Upper lobe of right lung (tissue), 1 donor: ENCODE results near the gene GAREM2. TPM values are rescaled to one million over a fixed set of nuclear protein-coding genes. Genes with fewer than 3 reads are reported as not detected.

Experiments used
- ATAC-seq: fragments of 200-7000 bp; cut with Tn5 transposase; one replicate; pipeline ENCODE4 v1.9.1; 2020; ENCODE audit warnings: mild to moderate bottlenecking, moderate library complexity
- DNase-seq: peaks from one replicate; pipeline ENCODE4 v3.0.0-alpha.2; 2020
- H3K27ac ChIP-seq: fragments of 200-600 bp; one replicate; pipeline ENCODE4 v1.8.0; 2022
- H3K27me3 ChIP-seq: fragments of 200-600 bp; one replicate; pipeline ENCODE4 v1.8.0; 2022; ENCODE audit warnings: mild to moderate bottlenecking
- H3K36me3 ChIP-seq: fragments of 200-600 bp; one replicate; pipeline ENCODE4 v1.8.0; 2022
- H3K4me1 ChIP-seq: fragments of 200-600 bp; one replicate; pipeline ENCODE4 v1.8.0; 2022
- H3K4me3 ChIP-seq: fragments of 200-600 bp; one replicate; pipeline ENCODE4 v1.8.0; 2022; ENCODE audit warnings: mild to moderate bottlenecking
- H3K9me3 ChIP-seq: fragments of 200-600 bp; one replicate; pipeline ENCODE4 v1.8.0; 2022
- intact Hi-C: fragments of 100-400 bp; cut with DNase I; formaldehyde crosslinking; loops from one replicate; pipeline ENCODE4 v1.11.0; 2022
- long read RNA-seq: library from polyadenylated mRNA; unstranded; transcript quantifications from one replicate; pipeline ENCODE4 v2.0.0, GENCODE V29; 2021
- total RNA-seq: library from RNA; stranded (reverse); fragmentation: NEBNext Ultra II Directional; extraction: Animal tissue kit (Norgen Biotek cat#: 25700); gene quantifications from one replicate; pipeline ENCODE4 v1.2.1, GENCODE V29; 2021
- TF ChIP-seq, protein P1 (sequence below): fragments of 200-600 bp; IDR thresholded peaks from one replicate; pipeline ENCODE4 v1.8.0; 2022; ENCODE audit warnings: antibody characterized with exemption
- donor health status: DM: no; HTN: yes; CAD: no; lungs with severe emphysema.

Gene GAREM2
- total RNA-seq, result 1.9 TPM
- long read RNA-seq, partial matches to known transcripts, result 5 of 5 reads
- long read RNA-seq, other reads (novel, unspliced or antisense), result 0 of 5 reads

DNA sequence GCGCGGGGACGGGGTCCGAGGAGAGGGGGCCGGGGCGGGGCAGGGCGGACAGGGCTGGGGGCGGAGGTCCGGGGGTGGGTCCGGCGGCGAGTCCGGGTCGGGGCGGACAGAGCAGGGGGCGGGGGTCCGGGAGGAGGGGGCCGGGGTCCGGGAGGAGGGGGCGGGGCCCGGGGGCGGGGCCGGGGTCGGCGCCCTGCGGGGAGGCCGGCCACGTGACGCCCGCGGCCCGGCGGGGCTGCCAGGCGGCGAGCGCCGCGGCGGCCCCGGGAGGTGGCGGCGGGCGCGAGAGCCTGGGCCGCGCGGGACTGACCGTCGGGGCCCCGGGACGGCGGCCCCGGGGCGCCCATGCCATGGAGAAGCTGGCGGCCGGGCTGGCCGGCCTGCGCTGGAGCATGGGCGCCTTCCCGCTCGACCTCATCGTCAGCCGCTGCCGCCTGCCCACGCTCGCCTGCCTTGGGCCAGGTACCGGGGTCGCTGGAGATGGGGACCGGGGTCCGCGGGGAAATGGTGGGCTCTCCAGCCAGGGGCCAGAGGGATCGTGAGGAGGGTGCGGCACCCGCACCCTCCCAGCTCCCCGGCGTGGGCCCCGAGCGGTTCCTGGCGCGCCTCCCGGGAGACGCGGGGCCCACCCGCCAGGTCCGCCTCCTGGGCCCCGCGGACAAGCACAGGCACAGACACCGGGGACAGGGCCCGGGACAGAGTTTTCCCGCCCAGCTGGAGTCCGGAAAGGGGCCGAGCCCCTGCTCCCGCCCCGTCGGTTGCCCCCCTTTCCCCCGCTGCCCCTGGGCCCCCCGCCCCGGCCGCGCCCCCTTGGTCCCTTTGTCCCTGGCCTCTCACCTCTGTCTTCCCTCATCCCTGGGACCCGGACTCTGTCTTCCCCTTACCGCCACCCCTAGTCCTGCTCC lies at the start of gene GAREM2:
Gene GAREM2, plus strand, starts transcription at position 218 of the 905 bp plus-strand sequence. Its CDS starts 133 bp downstream, at position 351.
- intact Hi-C loops, result no loop called here
- peaks cover 40% of the 10 kb centered on the region for H3K27me3 ChIP-seq
- DNase-seq (no peak), ATAC-seq (peak; percentile 30)
- H3K9me3 ChIP-seq, result no peaks in the 10 kb centered on the region
- no peaks in the 10 kb centered on the region for H3K36me3 ChIP-seq
- peaks cover 7% of the 10 kb centered on the region for H3K4me1 ChIP-seq
- no peak within 1 kb of the TSS for H3K27ac ChIP-seq
- TF ChIP-seq, protein P1, sequence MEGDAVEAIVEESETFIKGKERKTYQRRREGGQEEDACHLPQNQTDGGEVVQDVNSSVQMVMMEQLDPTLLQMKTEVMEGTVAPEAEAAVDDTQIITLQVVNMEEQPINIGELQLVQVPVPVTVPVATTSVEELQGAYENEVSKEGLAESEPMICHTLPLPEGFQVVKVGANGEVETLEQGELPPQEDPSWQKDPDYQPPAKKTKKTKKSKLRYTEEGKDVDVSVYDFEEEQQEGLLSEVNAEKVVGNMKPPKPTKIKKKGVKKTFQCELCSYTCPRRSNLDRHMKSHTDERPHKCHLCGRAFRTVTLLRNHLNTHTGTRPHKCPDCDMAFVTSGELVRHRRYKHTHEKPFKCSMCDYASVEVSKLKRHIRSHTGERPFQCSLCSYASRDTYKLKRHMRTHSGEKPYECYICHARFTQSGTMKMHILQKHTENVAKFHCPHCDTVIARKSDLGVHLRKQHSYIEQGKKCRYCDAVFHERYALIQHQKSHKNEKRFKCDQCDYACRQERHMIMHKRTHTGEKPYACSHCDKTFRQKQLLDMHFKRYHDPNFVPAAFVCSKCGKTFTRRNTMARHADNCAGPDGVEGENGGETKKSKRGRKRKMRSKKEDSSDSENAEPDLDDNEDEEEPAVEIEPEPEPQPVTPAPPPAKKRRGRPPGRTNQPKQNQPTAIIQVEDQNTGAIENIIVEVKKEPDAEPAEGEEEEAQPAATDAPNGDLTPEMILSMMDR, result no peak
- H3K4me3 ChIP-seq, result peak within 1 kb of the TSS; percentile 34

DNA sequence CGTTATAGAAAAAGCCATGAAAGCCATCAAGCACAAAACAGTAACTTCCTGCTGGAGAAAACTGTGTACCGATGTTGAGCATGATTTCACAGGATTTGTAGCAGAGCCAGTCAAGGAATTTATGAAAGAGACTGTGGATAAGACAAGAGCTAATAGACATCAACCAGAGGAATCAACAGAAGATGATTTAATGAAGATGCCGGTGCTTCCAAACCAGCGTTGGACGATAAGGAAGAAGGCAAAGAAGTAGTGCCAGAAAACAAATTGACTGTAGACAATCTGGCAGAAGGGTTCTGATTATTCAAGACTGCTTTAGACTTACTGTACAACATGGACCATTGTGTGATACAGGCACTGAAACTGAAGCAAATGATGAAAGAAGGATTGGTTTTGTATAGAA lies 49.5 kb upstream of the GAREM2 start:
- Histone ChIP-seq H3K9me3 (no peaks in the 10 kb centered on the region), H3K36me3 (peaks cover 11% of the 10 kb centered on the region), H3K4me3 (no peak overlapping the region), H3K27me3 (no peaks in the 10 kb centered on the region), H3K27ac (no peak overlapping the region), H3K4me1 (no peaks in the 10 kb centered on the region)
- TF ChIP-seq, protein P1, result no peak
- intact Hi-C loops, result no loop called here
- no peak for DNase-seq
- ATAC-seq, result no peak

DNA sequence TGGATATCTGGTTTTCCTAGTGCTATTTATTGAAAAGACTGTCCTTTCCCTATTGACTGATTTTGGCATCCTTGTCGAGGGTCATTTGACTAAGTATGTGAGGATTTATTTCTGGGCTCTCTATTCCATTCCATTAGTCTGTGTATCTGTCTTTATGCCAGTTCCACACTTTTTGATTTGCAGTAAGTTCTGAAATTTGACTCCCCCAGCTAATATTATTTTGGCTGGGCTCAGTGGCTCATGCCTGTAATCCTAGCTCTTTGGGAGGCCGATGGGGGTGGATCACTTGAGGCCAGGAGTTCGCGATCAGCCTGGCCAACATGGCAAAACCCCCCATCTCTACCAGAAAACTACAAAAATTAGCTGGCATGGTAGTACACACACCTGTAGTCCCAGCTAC lies 46.8 kb upstream of the GAREM2 start:
- no peaks in the 10 kb centered on the region for H3K27me3 ChIP-seq
- no peak for ATAC-seq
- H3K27ac ChIP-seq, result no peak overlapping the region
- TF ChIP-seq, protein P1, result no peak
- no peaks in the 10 kb centered on the region for H3K9me3 ChIP-seq
- no peak overlapping the region for H3K4me3 ChIP-seq
- H3K36me3 ChIP-seq, result peaks cover 24% of the 10 kb centered on the region
- intact Hi-C loops, result no loop called here
- no peaks in the 10 kb centered on the region for H3K4me1 ChIP-seq
- DNase-seq, result no peak

- intact Hi-C loops, result no loop called here
- peaks cover 28% of the 10 kb centered on the region for H3K36me3 ChIP-seq
Measured at GRCh38 chr2:26128176-26128575, 44.7 kb upstream of the GAREM2 start.

GRCh38 chr2:26130763-26131162 lies 42.1 kb upstream of the GAREM2 start:
- H3K4me3 ChIP-seq, result no peak overlapping the region
- no peak overlapping the region for H3K27ac ChIP-seq
- intact Hi-C loops, result no loop called here
- H3K27me3 ChIP-seq, result no peaks in the 10 kb centered on the region
- no peaks in the 10 kb centered on the region for H3K4me1 ChIP-seq
- no peaks in the 10 kb centered on the region for H3K9me3 ChIP-seq
- DNase-seq (no peak), ATAC-seq (no peak)
- TF ChIP-seq, protein P1, result no peak
- H3K36me3 ChIP-seq, result peaks cover 34% of the 10 kb centered on the region

More at GRCh38 chr2:26128176-26128575, 44.7 kb upstream of the GAREM2 start:
- H3K9me3 ChIP-seq, result no peaks in the 10 kb centered on the region
- no peak overlapping the region for H3K4me3 ChIP-seq
- DNase-seq, result no peak
- TF ChIP-seq, protein P1, result no peak
- H3K27ac ChIP-seq, result no peak overlapping the region
- no peaks in the 10 kb centered on the region for H3K27me3 ChIP-seq
- ATAC-seq, result no peak
- no peaks in the 10 kb centered on the region for H3K4me1 ChIP-seq
